NB4 (cell line): ENCODE measurements around the gene CLCN7.

ENCODE experiments used
- DNase-seq: peaks from one replicate; pipeline ENCODE4 v3.0.0; 2010; ENCODE audit warnings: low read depth
- H3K4me3 ChIP-seq: one replicate; pipeline ENCODE4 v1.5.1; 2011; ENCODE audit warnings: mild to moderate bottlenecking, low read depth, low read length, moderate library complexity
- CTCF ChIP-seq: IDR thresholded peaks from one replicate; pipeline ENCODE4 v1.5.1; 2012; ENCODE audit warnings: low read depth, low read length
- MAX ChIP-seq: IDR thresholded peaks from 2 replicates; pipeline ENCODE4 v1.6.1; 2011; ENCODE audit warnings: low read depth, low read length
- MYC ChIP-seq: IDR thresholded peaks from 2 replicates; pipeline ENCODE4 v1.6.1; 2011; ENCODE audit warnings: low read depth, low read length
- POLR2A ChIP-seq: IDR thresholded peaks from 2 replicates; pipeline ENCODE4 v1.6.1; 2011; ENCODE audit warnings: mild to moderate bottlenecking; ENCODE audit not compliant: insufficient read length; ENCODE audit errors: extremely low read depth

The CLCN7 gene

GRCh38 chr16:1412847-1413246, 62.0 kb downstream of the CLCN7 start:
- no peak for DNase-seq
- H3K4me3 ChIP-seq = no peak overlapping the region
- TF ChIP-seq MYC = no peak
- TF ChIP-seq MAX = no peak
- TF ChIP-seq POLR2A = no peak
- no peak for TF ChIP-seq CTCF

GRCh38 chr16:1408171-1408837, 66.5 kb downstream of the CLCN7 start:
- H3K4me3 ChIP-seq = peak overlapping the region; percentile 54
- TF ChIP-seq MAX (peak; percentile 89), CTCF (no peak), POLR2A (no peak)
- DNase-seq = peak; percentile 85

GRCh38 chr16:1407753-1408152, 67.1 kb downstream of the CLCN7 start:
- H3K4me3 ChIP-seq = no peak overlapping the region
- TF ChIP-seq MAX (no peak), POLR2A (no peak), MYC (no peak), CTCF (no peak)
- no peak for DNase-seq

GRCh38 chr16:1403733-1404132, 71.1 kb downstream of the CLCN7 start:
- no peak overlapping the region for H3K4me3 ChIP-seq
- TF ChIP-seq POLR2A (no peak), MAX (no peak), CTCF (no peak), MYC (no peak)
- DNase-seq = no peak

- DNase-seq = no peak
- H3K4me3 ChIP-seq = no peak overlapping the region
- TF ChIP-seq CTCF = no peak
- no peak for TF ChIP-seq POLR2A
- no peak for TF ChIP-seq MAX
- no peak for TF ChIP-seq MYC
Measured at GRCh38 chr16:1403036-1403435, 71.8 kb downstream of the CLCN7 start.

GRCh38 chr16:1401758-1402154, 73.1 kb downstream of the CLCN7 start:
- no peak for DNase-seq
- no peak overlapping the region for H3K4me3 ChIP-seq
- TF ChIP-seq CTCF = no peak
- TF ChIP-seq POLR2A = no peak
- TF ChIP-seq MYC = no peak
- TF ChIP-seq MAX = no peak
